Endothelial cell of umbilical vein (primary cell): ENCODE measurements around the gene MSTO1.

ENCODE experiments used
- CTCF ChIP-seq, 2 donors: IDR thresholded peaks; 1 replicate in 1 of 2; 2 replicates in 1 of 2; pipeline ENCODE4 v1.5.1; 2011; ENCODE audit warnings: low read length in 2 of 2, mild to moderate bottlenecking in 2 of 2, moderate library complexity in 2 of 2, control low read depth in 1 of 2, inconsistent platforms in 1 of 2, low read depth in 1 of 2; ENCODE audit not compliant: insufficient read depth in 1 of 2; ENCODE audit errors: extremely low read depth in 1 of 2
- EZH2 ChIP-seq: IDR thresholded peaks from 2 replicates; pipeline ENCODE4 v1.6.1; 2012; ENCODE audit warnings: borderline replicate concordance, low read depth, mild to moderate bottlenecking, moderate library complexity, low read length, inconsistent platforms; ENCODE audit not compliant: severe bottlenecking

GRCh38 chr1:155596864-155597263, 13.2 kb upstream of the MSTO1 start:
- no peak for TF ChIP-seq CTCF (IDR thresholded peaks at IDR 0.05; ENCODE audit: extremely low read depth in 1 of 2, insufficient read depth in 1 of 2, low read depth in 1 of 2, low read length in 2 of 2)
- no peak for TF ChIP-seq EZH2
